Measurements from ENCODE around the gene METTL8.

DNA sequence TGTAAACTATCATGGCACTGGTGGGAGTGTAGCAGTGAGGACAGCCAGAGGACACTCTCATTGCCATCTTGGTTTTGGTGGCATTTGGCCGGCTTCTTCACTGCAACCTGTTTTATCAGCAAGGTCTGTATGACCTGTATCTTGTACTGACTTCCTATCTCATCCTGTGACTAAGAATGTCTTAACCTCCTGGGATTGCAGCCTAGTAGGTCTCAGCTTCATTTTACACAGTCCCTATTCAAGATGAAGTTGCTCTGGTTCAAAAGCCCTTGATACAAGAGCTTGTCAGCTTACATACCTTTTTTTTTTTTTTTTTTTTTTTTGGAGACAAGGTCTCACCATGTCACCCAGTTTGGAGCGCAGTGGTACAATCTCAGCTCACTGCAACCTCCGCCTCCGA lies 110.9 kb downstream of the METTL8 start:
- TF ChIP-seq CTCF (IDR thresholded peaks at IDR 0.05): no peak
- no peak for TF ChIP-seq ZFX (IDR thresholded peaks at IDR 0.05; ENCODE audit: borderline replicate concordance)

Data from 22Rv1 (cell line).